ENCODE results near the gene LAMA3. TPM values are rescaled to one million over a fixed set of nuclear protein-coding genes. Genes with fewer than 3 reads are reported as not detected.

The LAMA3 gene
- polyA plus RNA-seq, 1 donor, result 2.0 TPM

- DNase-seq, result no peak
Measured at GRCh38 chr18:23903971-23904370, 214.7 kb downstream of the LAMA3 start.

DNA sequence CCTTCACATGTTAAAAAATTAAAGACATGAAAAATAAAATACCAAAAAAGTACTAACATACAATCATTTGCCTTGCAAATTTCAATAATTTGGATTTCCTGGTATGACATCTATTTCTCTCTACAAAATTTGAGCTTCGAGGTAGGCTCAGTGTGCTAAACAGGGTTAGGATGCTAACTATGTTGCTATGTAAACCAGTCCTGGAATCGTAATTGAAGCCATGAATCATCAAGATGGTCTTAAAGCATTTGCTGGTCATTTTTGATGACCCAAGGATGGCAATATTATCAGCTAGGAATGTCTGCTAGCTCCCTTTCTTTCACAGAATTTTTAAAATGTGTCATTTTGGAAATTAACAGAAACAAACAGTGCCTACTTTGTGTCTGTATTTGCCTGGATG is 217.4 kb downstream of the LAMA3 start:
- no peak for DNase-seq

GRCh38 chr18:23908827-23909226 is 219.6 kb downstream of the LAMA3 start:
- no peak for DNase-seq

DNA sequence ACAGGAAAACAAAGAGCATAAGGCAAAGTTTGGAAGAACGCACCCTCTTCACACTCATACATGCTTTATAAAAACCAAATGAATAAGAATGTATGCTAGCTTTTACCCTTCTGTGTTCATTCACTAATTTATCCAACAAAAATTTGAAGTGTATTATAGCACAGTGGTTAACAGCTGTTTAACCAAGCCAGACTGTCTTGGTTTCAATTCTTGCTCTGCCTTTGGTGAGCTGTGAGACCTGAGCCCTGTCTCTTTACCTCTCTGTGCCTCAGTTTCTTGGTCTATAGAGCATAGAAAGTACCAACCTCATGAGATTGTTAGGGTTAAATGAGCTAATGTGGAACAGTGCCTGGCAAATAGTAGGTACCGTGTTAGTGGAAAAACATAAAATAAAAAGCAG is 220.8 kb downstream of the LAMA3 start:
- no peak for DNase-seq

DNA sequence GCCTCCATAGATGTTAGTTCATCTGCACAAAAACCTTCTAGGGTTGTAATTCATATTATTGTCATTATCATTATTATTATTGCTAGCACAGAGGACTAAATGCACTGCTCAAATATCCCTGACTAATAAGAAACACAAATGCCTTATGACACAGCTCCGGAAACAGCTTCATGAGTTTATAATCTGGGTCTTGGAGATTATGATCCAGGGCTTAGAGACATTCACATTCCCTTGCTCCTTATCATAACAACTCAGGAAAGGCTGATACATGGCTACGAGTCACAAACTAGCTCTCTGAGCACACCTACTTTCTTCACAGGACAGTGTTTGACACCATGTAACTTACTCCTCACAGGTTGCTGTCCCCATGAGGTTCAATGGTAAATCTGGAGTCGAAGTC is 223.1 kb downstream of the LAMA3 start:
- DNase-seq, result no peak

GRCh38 chr18:23916338-23916737 is 227.1 kb downstream of the LAMA3 start:
- DNase-seq, result no peak

- DNase-seq, result peak; percentile 82
Measured at GRCh38 chr18:23918395-23919032, 229.3 kb downstream of the LAMA3 start.

GRCh38 chr18:23920054-23920453 is 230.8 kb downstream of the LAMA3 start:
- DNase-seq, result no peak

GRCh38 chr18:23921716-23922285 is 232.5 kb downstream of the LAMA3 start:
- no peak for DNase-seq

DNA sequence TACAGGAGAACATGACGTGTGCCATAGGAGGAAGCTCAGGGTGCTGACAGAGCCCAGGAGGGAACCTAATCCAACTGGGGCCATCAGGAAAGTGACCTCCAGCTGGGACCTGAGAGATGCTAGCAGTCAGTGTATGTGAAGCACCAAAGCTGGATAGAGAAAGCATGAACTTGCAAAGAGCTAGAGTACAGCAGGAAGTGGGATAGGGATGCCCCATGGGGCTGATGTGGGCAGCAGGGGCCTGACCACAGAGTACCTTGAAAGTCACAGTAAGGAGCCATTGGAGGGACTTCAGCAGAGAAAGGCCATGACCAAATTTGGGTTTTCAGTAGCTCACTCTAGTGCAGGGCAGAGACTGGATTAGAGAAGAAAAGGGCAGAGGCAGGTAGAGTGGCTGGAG is 233.7 kb downstream of the LAMA3 start:
- DNase-seq, result no peak

DNA sequence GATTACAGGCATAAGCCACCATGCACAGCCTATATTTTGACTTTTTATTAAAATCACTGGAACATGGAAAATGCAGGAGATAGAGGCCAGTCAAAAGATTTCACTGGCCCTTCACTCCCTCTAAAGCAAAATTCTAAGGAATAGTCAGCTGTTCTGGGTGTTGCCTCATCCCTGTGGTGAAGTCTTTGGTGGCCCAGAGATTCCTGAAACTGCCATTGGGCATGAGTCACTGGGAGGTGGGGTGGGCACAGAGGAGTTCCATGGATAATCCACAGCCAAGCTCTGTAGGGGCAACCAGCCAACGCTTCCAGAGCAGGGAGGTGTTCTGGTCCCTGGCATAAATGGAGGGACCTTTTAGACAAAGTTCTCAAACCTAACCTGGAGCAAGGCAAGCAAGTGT is 235.6 kb downstream of the LAMA3 start:
- no peak for DNase-seq

DNA sequence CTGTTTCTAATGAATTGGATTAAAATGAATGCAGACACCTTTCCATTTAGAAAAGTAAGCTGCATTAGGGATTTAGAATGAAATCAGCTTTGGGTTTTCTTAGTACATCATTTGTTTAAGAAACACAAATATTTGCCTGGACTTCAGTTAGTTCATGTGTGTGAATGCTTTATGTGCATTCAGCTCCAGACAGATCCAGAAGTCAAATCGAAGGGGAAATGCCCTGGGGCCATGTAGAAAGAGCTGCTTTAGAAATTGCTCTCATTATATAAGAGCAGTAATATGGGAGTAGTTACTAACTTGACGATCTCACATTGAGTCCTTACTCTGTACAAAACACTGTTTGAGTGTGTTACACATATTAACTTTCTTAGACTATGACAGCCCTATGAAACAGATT is 237.3 kb downstream of the LAMA3 start:
- DNase-seq, result no peak

DNA sequence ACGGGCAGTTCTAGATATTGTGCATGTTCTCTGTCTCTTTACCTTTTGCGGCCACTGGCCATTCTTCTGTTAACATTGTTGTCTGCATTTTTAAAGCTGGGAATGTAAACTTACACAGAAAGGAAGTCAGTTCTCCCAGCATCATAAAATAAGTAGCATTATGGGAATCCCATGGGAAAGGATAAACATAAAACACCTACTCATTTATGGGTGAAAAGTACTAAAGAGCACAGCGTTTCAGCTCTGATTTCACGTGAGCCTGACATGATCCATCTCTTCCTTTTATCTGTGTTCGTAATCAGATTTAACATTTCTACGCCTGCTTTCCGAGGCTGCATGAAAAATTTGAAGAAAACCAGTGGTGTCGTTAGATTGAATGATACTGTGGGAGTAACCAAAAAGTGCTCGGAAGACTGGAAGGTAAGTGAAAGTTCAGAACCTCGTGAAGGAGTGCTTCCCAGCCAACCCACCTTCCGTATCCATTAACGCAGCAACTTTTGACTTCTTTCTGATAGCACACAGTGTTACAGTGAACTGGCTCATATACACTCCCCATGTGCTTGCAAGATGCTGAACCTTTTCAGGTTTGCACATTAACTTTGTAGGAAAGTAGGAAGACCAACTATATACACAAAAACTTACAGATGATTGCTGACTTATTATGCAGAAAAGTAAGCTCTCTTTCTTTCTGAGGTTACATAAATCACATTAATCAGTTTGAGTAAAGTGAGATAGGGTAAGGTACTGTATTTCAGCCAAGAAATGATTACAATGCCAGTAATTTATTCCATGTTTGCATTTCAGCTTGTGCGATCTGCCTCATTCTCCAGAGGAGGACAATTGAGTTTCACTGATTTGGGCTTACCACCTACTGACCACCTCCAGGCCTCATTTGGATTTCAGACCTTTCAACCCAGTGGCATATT is 238.8 kb downstream of the LAMA3 start:
- no peak for DNase-seq

DNA sequence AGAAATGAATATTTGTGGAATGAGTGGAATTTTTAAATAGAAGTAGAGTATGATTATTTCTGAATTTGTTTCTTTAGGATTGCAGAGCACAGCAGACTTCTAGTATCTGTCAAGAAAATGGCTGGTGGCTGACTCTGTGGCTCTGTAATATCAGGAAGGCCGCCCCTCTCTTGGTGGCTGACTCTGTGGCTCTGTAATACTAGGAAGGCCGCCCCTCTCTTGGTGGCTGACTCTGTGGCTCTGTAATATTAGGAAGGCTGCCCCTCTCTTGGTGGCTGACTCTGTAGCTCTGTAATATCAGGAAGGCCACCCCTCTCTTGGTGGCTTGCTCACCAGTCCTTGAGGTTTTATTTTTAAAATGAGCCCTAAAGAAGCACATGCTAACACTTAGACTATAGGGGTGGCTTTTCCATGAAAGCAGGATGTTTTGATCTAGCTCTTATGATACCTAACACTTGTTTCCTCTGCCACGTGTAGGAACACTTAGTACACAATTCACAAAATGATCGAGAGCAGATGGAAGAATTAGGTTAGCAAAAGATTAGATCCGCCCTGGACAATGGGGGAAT is 240.2 kb downstream of the LAMA3 start:
- no peak for DNase-seq

DNA sequence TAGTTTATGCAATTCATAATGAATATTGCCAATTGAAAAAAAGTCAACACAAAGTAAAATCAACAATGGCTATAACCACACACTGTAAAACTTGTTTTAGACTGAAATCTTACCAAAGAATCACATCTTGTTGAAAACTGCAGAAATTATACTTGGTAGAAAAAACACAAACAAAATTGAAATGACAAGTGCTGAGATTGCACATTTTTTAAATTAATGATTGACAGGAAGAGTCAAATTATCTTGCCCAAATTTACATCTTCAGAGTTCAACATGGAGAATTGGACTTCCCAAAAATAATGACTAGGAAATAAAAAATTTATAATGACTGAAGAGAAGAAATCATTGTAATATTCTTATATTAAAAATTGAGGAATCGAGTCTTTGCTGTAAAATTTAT is 240.7 kb downstream of the LAMA3 start:
- no peak for DNase-seq

GRCh38 chr18:23932385-23933067 is 243.3 kb downstream of the LAMA3 start:
- no peak for DNase-seq

DNA sequence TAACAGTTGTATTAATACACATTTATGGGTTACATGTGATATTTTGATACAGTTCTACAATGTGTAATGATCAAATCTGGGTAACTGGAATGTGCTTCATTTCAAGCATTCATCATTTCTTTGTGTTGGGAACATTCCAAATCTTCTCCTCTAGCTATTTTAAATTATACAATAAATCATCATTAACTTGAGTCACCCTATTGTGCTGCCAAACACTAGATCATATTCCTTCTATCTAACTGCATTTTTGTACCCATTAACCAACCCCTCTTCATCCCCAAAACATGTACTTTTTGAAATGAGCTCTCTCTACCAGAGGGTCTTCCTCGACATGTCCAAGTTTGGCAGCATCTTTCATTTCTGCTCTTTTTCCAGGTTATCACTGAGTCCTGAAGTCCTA is 244.2 kb downstream of the LAMA3 start:
- DNase-seq, result no peak

- DNase-seq, result no peak
Measured at GRCh38 chr18:23934252-23934651, 245.0 kb downstream of the LAMA3 start.

DNA sequence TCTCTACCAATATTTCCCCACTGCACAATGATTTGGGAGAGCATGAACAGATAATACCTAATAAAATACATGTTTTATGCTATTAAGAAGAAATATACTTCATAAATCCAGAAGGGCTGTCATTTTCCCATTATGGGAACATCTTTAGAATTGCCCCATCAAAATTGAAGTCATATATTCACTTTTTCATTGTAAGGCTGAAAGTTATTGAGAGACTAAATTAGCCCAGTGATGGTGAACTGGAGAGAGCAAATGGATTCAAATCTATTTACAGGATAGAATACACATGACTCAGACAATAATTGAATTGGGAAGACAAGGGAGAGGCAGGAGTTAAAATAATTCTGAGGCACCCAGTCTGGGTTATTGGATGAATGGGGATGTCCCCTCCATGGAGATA is 245.6 kb downstream of the LAMA3 start:
- DNase-seq, result no peak

- DNase-seq, result no peak
Measured at GRCh38 chr18:23935804-23936203, 246.6 kb downstream of the LAMA3 start.

DNA sequence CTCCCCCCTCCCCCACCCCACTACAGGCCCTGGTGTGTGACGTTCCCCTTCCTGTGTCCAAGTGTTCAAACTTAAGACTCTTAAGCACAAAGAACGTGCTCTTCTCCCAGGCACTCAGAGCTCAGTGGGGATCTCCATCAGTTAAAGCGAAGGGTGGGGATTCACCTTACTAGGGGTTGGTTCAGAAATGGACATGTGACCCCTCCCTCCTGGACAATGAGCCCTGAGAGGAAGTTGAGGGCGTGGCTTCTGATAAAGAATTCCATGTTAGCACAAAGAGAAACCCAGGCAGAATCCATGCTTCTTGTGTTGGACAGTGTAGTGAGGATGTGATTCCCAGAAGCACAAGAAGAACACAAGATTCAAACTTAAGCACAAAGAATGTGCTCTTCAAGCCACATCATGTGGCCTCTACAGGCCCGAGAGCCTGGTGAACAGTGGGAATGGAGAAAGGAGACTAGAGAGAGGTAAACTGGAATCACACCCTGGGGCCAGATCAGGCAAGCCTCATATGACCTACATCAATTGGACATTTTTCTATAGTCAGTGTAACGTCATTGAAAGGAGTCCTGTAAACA is 247.2 kb downstream of the LAMA3 start:
- DNase-seq, result no peak
